Thyroid gland (tissue), 4 donors: Measurements from ENCODE around the gene RCAN2. TPM values are rescaled to one million over a fixed set of nuclear protein-coding genes. Genes with fewer than 3 reads are reported as not detected.

Experiments
- DNase-seq, 2 donors: peaks; one replicate each; pipeline ENCODE4 v3.0.0-alpha.2; 2019
- H3K27ac ChIP-seq, 3 donors: fragments of 200-600 bp; sonication (generic); 1 replicate in 2 of 3; 2 replicates in 1 of 3; pipeline ENCODE4 v1.5.1; 2016 to 2019; ENCODE audit warnings: mild to moderate bottlenecking in 1 of 3, moderate library complexity in 1 of 3
- H3K27me3 ChIP-seq: fragments of 200-600 bp; sonication (generic); one replicate; pipeline ENCODE4 v1.5.1; 2019
- H3K36me3 ChIP-seq, 2 donors: fragments of 200-600 bp; sonication (generic); one replicate each; pipeline ENCODE4 v1.5.1; 2016 to 2019
- H3K4me1 ChIP-seq, 2 donors: fragments of 200-600 bp; sonication (generic); one replicate each; pipeline ENCODE4 v1.5.1; 2017 to 2019
- H3K4me3 ChIP-seq, 3 donors: fragments of 200-600 bp; sonication (generic); replicated peaks in 1 of 3; 1 replicate in 2 of 3; 2 replicates in 1 of 3; pipeline ENCODE4 v1.5.1; 2016; ENCODE audit warnings: mild to moderate bottlenecking in 1 of 3
- H3K9me3 ChIP-seq: fragments of 200-600 bp; sonication (generic); one replicate; pipeline ENCODE4 v1.5.1; 2017
- POLR2A ChIP-seq, 2 donors: fragments of 450-650 bp; IDR thresholded peaks; one replicate each; pipeline ENCODE4 v1.6.1; 2017; ENCODE audit warnings: antibody characterized with exemption in 2 of 2, mild to moderate bottlenecking in 2 of 2, moderate library complexity in 1 of 2
- WGBS, 2 donors: methylation state at CpG; one replicate each; pipeline ENCODE4 v1.1.5; 2017; 5-methylcytosine and 5-hydroxymethylcytosine counted together
- intact Hi-C: fragments of 100-400 bp; cut with DNase I; formaldehyde crosslinking; loops from one replicate; pipeline ENCODE4 v1.15.1; 2023
- total RNA-seq, 4 donors: library from RNA; depleted of rRNA; stranded (reverse); fragments of >200 nt; gene quantifications; one replicate each; pipeline ENCODE4 v1.2.3, GENCODE V29; 2016
- TF ChIP-seq, protein P1 (sequence below), 6 experiments: fragments of 200-600 bp in 3 of 6; fragments of 450-650 bp in 3 of 6; sonication (generic) in 3 of 6; IDR thresholded peaks; one replicate each; pipeline ENCODE4 v1.5.1; 2016 to 2019; ENCODE audit warnings: antibody characterized with exemption in 6 of 6, mild to moderate bottlenecking in 2 of 6, inconsistent platforms in 1 of 6, moderate library complexity in 1 of 6

The RCAN2 gene
- total RNA-seq, 4 donors from 2014 or later: 14.0 to 33.2 (median 23.3) TPM

DNA sequence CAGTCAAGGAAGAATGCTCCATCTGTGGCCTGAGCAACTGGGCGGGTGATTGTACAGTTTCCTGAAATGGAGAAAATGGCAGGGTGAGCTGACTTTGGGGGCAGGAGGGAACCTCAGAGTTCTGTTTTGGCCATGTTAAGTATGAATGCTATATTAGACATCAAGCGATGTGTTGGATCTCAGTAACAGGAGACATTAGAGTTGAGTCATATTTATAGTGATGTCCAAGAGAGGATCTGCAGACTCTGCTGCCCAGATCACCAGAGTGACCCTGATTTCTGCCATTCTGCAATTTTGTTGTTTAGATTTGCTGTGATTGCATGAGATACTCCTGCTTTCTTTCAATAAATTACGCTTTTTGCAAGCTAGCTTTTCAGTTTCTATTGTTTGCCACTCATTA is 189.1 kb downstream of the RCAN2 start:
- intact Hi-C loops: no loop called here
- DNase-seq: no peak
- WGBS, 2 donors: 94 to 95% methylated on average over 3 of the region's 3 CpGs
- H3K4me1 ChIP-seq: no peaks in the 10 kb centered on the region
- no peak overlapping the region for H3K27ac ChIP-seq
- no peaks in the 10 kb centered on the region for H3K9me3 ChIP-seq
- H3K4me3 ChIP-seq: no peak overlapping the region
- TF ChIP-seq, protein P1, sequence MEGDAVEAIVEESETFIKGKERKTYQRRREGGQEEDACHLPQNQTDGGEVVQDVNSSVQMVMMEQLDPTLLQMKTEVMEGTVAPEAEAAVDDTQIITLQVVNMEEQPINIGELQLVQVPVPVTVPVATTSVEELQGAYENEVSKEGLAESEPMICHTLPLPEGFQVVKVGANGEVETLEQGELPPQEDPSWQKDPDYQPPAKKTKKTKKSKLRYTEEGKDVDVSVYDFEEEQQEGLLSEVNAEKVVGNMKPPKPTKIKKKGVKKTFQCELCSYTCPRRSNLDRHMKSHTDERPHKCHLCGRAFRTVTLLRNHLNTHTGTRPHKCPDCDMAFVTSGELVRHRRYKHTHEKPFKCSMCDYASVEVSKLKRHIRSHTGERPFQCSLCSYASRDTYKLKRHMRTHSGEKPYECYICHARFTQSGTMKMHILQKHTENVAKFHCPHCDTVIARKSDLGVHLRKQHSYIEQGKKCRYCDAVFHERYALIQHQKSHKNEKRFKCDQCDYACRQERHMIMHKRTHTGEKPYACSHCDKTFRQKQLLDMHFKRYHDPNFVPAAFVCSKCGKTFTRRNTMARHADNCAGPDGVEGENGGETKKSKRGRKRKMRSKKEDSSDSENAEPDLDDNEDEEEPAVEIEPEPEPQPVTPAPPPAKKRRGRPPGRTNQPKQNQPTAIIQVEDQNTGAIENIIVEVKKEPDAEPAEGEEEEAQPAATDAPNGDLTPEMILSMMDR (IDR thresholded peaks at IDR 0.05): no peak
- TF ChIP-seq POLR2A (IDR thresholded peaks at IDR 0.05): no peak
- no peaks in the 10 kb centered on the region for H3K27me3 ChIP-seq
- H3K36me3 ChIP-seq: no peaks in the 10 kb centered on the region

DNA sequence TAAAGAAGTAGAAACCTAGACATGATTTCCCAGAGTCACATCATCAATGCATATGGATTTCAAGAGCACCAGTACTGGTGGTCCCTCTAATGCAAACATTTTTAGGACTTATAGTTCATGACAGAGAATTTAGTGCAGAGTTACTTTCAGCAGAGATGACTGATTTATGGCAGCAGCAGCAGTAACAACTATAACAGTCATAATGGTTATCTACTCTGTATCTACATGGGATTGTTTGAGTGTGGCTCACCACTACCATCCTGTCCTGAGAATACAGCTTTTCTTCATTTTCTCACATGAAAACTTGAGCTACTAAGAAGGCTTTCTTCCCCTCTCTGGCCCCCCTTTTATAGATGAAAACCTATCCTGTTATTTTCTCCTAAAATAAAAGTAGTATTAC is 192.0 kb downstream of the RCAN2 start:
- Histone ChIP-seq H3K4me1 (no peaks in the 10 kb centered on the region), H3K4me3 (no peak overlapping the region), H3K36me3 (no peaks in the 10 kb centered on the region), H3K9me3 (no peaks in the 10 kb centered on the region), H3K27ac (no peak overlapping the region), H3K27me3 (no peaks in the 10 kb centered on the region)
- intact Hi-C loops: no loop called here
- TF ChIP-seq POLR2A (IDR thresholded peaks at IDR 0.05): no peak
- TF ChIP-seq, protein P1 (IDR thresholded peaks at IDR 0.05): no peak
- DNase-seq: no peak

DNA sequence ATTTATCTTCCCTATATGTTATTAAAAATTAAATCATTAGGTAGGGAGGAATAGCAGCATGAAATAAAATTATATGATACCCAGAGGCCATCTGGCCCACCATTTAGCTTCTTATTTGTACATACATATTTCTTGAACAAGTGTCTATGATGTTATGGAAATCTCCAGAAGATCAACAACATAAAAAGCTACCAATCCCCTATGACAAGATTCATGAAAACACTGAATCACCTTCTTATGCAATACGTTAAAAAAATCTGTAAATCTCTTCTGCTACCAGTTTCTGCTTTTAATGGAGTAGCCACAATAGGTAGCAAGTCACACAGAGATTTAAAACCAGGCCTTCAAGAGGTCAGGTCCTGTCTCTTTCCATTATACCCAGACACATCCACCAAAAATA is 194.7 kb downstream of the RCAN2 start:
- DNase-seq: no peak
- no peaks in the 10 kb centered on the region for H3K36me3 ChIP-seq
- intact Hi-C loops: no loop called here
- H3K4me1 ChIP-seq: no peaks in the 10 kb centered on the region
- H3K27ac ChIP-seq: no peak overlapping the region
- no peaks in the 10 kb centered on the region for H3K9me3 ChIP-seq
- 0 to 44% methylated on average over 1 of the region's 1 CpG for WGBS, 2 donors
- H3K4me3 ChIP-seq: no peak overlapping the region
- no peak for TF ChIP-seq POLR2A (IDR thresholded peaks at IDR 0.05)
- TF ChIP-seq, protein P1 (IDR thresholded peaks at IDR 0.05): no peak
- no peaks in the 10 kb centered on the region for H3K27me3 ChIP-seq

DNA sequence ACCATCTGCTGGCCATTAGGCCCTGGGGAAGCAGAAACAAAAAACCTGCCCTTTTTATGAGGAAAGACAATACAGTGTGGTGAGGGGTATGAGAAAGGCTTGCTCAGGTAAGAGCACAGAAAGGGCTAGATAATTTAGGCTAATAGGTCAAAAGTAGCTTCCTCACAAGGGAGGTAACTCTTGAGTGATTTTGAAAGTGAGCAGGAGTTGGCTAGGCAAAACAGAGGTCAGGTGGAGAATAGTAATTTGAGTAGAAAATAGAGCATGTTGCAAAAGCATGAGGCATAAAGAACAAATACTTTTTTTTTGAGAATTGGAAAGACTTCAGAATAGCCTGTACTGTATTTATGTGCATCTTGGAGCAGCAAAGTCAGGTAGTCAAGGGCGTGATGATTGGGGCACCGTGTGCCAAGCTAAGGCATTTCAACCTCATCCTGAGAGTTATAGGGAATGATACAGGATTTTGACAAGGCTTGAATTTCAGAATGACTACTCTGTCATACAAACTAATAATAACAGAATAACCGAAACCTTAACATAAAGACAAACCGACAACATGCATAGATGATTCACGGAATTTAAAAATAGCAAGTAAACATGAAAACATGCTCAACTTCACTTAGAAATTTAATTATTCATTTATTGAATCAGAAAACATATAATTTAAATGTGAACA is 197.5 kb downstream of the RCAN2 start:
- DNase-seq: no peak
- Histone ChIP-seq H3K9me3 (no peaks in the 10 kb centered on the region), H3K36me3 (no peaks in the 10 kb centered on the region), H3K27ac (no peak overlapping the region), H3K27me3 (no peaks in the 10 kb centered on the region), H3K4me1 (no peaks in the 10 kb centered on the region), H3K4me3 (no peak overlapping the region)
- 91 to 93% methylated on average over 5 of the region's 5 CpGs for WGBS, 2 donors
- intact Hi-C loops: no loop called here
- TF ChIP-seq, protein P1 (IDR thresholded peaks at IDR 0.05): no peak
- TF ChIP-seq POLR2A (IDR thresholded peaks at IDR 0.05): no peak

DNA sequence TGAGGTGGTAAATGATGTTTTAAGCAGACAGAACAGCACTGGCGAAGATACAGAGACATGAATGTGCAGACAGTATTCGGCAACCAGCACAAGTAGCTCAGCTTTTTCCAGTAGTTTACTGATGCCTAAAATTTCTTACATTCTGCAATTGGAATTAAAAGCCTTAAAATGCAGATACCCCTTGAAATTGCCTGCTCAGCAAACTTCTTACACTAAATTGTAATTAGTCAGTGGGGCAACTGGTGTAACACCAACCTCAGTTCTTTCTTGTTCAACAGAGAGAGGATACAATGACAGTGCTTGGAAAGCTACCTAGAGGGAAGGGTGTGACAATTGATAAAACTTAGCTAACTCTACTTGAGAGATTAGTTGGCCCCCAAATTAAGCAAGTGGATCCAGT is 199.4 kb downstream of the RCAN2 start:
- DNase-seq: no peak
- Histone ChIP-seq H3K36me3 (no peaks in the 10 kb centered on the region), H3K27me3 (no peaks in the 10 kb centered on the region), H3K27ac (no peak overlapping the region), H3K9me3 (no peaks in the 10 kb centered on the region), H3K4me1 (no peaks in the 10 kb centered on the region), H3K4me3 (no peak overlapping the region)
- TF ChIP-seq, protein P1 (IDR thresholded peaks at IDR 0.05): no peak
- no peak for TF ChIP-seq POLR2A (IDR thresholded peaks at IDR 0.05)
- 94 to 96% methylated on average over 2 of the region's 2 CpGs for WGBS, 2 donors
- intact Hi-C loops: no loop called here
